Measurements from ENCODE around the gene CCDC92. TPM values are rescaled to one million over a fixed set of nuclear protein-coding genes. Genes with fewer than 3 reads are reported as not detected.

Gene CCDC92
- total RNA-seq, 1 experiment from 2014 or later = 16.8 TPM

DNA sequence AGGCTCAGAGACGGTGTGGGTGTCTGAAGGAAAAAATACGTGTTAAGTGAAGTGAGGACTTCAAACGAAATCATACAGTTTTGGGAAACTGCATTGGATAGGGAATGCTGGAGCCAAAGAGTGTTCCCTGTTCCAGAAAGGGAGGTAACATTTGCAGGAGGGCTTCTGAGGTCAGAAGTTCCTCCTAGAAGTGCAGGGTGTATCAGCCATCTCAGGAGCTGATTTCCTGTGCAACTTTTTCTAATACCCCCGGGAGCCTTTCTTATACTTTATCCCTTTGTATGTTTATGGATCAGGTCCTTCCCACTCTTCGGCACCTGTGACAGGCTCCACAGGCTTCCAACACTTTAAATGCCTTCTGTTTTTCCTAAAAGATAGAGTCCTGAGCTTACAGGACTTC is 25.3 kb upstream of the CCDC92 start:
- BruUV-seq (replicated peaks) = no TSS peak
- ChIA-PET CTCF (no interaction called here), POLR2A (no interaction called here)
- Histone ChIP-seq H3K36me3 (ENCODE audit: control insufficient read depth, insufficient read depth, low read length) (peaks cover 6% of the 10 kb centered on the region), H3K4me1 (no peaks in the 10 kb centered on the region), H3K9me3 (no peaks in the 10 kb centered on the region), H3K27me3 (replicated peaks; ENCODE audit: control insufficient read depth, insufficient read depth, low read length) (no peaks in the 10 kb centered on the region), H3K4me3 (ENCODE audit: low read depth, low read length) (no peak overlapping the region)
- DNase-seq = no peak
- no peak overlapping the region for H3K4me3 Mint-ChIP-seq (ENCODE audit: unreplicated experiment)
- H3K9me3 Mint-ChIP-seq (ENCODE audit: unreplicated experiment) = no peaks in the 10 kb centered on the region
- no peak overlapping the region for H3K27ac Mint-ChIP-seq (ENCODE audit: unreplicated experiment)
- H3K27me3 Mint-ChIP-seq (ENCODE audit: insufficient read depth, unreplicated experiment) = no peaks in the 10 kb centered on the region
- H3K36me3 Mint-ChIP-seq (ENCODE audit: insufficient read depth, unreplicated experiment) = peaks cover 11% of the 10 kb centered on the region
- intact Hi-C loops (cut with micrococcal nuclease; ENCODE audit: unreplicated experiment) = no loop called here
- H3K4me1 Mint-ChIP-seq (ENCODE audit: low read depth, unreplicated experiment) = no peaks in the 10 kb centered on the region
- TF ChIP-seq, protein P1, sequence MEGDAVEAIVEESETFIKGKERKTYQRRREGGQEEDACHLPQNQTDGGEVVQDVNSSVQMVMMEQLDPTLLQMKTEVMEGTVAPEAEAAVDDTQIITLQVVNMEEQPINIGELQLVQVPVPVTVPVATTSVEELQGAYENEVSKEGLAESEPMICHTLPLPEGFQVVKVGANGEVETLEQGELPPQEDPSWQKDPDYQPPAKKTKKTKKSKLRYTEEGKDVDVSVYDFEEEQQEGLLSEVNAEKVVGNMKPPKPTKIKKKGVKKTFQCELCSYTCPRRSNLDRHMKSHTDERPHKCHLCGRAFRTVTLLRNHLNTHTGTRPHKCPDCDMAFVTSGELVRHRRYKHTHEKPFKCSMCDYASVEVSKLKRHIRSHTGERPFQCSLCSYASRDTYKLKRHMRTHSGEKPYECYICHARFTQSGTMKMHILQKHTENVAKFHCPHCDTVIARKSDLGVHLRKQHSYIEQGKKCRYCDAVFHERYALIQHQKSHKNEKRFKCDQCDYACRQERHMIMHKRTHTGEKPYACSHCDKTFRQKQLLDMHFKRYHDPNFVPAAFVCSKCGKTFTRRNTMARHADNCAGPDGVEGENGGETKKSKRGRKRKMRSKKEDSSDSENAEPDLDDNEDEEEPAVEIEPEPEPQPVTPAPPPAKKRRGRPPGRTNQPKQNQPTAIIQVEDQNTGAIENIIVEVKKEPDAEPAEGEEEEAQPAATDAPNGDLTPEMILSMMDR (IDR thresholded peaks at IDR 0.05; ENCODE audit: insufficient read depth in 1 of 2, low read depth in 1 of 2, low read length in 1 of 2, severe bottlenecking in 1 of 2, unreplicated experiment in 1 of 2) = no peak

DNA sequence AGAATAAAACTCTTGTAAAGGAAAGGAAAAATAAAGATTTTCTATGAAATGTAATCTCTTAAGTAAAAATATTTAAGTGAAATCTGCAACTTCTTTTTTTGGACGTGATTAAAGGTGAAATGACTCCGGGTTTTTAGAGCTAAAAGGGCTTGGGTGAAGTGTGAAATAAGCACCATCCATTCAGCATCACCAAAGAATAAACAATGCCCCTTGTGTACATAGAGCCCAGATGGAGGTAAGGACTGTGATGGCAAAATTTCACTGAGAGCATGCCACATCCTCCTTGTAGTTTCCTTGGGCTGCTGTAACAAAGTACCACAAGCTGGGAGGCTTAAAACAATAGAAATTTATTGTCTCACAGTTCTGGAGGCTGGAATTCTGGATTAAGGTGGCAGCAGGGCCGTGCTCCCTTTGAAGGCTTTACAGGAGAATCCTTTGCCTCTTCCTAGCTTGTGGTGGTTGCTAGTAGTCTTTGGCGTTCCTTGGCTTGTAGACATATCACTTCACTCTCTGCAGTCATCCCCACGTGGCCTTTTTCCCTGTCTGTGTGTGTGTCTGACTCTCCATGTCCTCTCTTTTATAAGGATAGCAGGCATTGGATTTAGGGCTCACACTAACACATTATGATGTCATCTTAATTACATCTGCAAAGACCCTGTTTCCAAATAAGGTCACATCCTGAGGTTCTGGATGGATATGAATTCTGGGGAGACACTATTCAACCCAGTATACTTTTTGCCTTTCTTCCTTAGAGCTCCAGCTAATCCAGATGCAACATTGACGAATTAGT is 24.6 kb upstream of the CCDC92 start:
- H3K27ac Mint-ChIP-seq (ENCODE audit: unreplicated experiment) = no peak overlapping the region
- BruUV-seq (replicated peaks) = no TSS peak
- H3K27me3 Mint-ChIP-seq (ENCODE audit: insufficient read depth, unreplicated experiment) = no peaks in the 10 kb centered on the region
- CTCF ChIA-PET = no interaction called here
- Histone ChIP-seq H3K4me3 (ENCODE audit: low read depth, low read length) (no peak overlapping the region), H3K27me3 (replicated peaks; ENCODE audit: control insufficient read depth, insufficient read depth, low read length) (no peaks in the 10 kb centered on the region), H3K9me3 (no peaks in the 10 kb centered on the region), H3K4me1 (no peaks in the 10 kb centered on the region), H3K36me3 (ENCODE audit: control insufficient read depth, insufficient read depth, low read length) (peaks cover 6% of the 10 kb centered on the region)
- peaks cover 18% of the 10 kb centered on the region for H3K36me3 Mint-ChIP-seq (ENCODE audit: insufficient read depth, unreplicated experiment)
- H3K4me1 Mint-ChIP-seq (ENCODE audit: low read depth, unreplicated experiment) = no peaks in the 10 kb centered on the region
- intact Hi-C loops (cut with micrococcal nuclease; ENCODE audit: unreplicated experiment) = no loop called here
- H3K9me3 Mint-ChIP-seq (ENCODE audit: unreplicated experiment) = no peaks in the 10 kb centered on the region
- DNase-seq = no peak
- POLR2A ChIA-PET = no interaction called here
- no peak overlapping the region for H3K4me3 Mint-ChIP-seq (ENCODE audit: unreplicated experiment)
- TF ChIP-seq, protein P1 (IDR thresholded peaks at IDR 0.05; ENCODE audit: insufficient read depth in 1 of 2, low read depth in 1 of 2, low read length in 1 of 2, severe bottlenecking in 1 of 2, unreplicated experiment in 1 of 2) = no peak

DNA sequence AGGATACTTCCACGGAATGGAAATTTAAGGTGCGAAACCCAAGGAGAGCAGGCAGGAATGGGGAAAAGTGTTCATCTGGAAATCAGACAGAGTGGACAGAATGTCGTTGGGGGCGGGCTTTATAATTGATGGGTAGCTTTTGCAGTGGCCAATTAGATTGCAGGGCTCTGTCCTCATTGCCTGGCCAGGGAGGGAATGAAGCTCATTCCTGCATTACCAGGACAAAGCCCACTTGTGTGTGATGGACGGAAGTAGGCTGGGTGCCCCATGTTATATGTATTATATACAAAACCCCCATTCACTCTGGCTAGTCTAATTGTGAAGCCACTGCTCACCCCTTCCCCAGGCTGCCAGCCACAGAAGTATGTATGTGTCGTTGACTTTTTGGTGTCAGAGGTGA is 23.9 kb upstream of the CCDC92 start:
- TF ChIP-seq, protein P1 (IDR thresholded peaks at IDR 0.05; ENCODE audit: insufficient read depth in 1 of 2, low read depth in 1 of 2, low read length in 1 of 2, severe bottlenecking in 1 of 2, unreplicated experiment in 1 of 2) = no peak
- no peaks in the 10 kb centered on the region for H3K9me3 Mint-ChIP-seq (ENCODE audit: unreplicated experiment)
- H3K4me3 ChIP-seq (ENCODE audit: low read depth, low read length) = no peak overlapping the region
- no peaks in the 10 kb centered on the region for H3K27me3 ChIP-seq (replicated peaks; ENCODE audit: control insufficient read depth, insufficient read depth, low read length)
- intact Hi-C loops (cut with micrococcal nuclease; ENCODE audit: unreplicated experiment) = no loop called here
- peaks cover 24% of the 10 kb centered on the region for H3K36me3 Mint-ChIP-seq (ENCODE audit: insufficient read depth, unreplicated experiment)
- H3K27ac Mint-ChIP-seq (ENCODE audit: unreplicated experiment) = no peak overlapping the region
- H3K27me3 Mint-ChIP-seq (ENCODE audit: insufficient read depth, unreplicated experiment) = no peaks in the 10 kb centered on the region
- H3K4me3 Mint-ChIP-seq (ENCODE audit: unreplicated experiment) = no peak overlapping the region
- H3K9me3 ChIP-seq = no peaks in the 10 kb centered on the region
- H3K4me1 Mint-ChIP-seq (ENCODE audit: low read depth, unreplicated experiment) = no peaks in the 10 kb centered on the region
- H3K36me3 ChIP-seq (ENCODE audit: control insufficient read depth, insufficient read depth, low read length) = peaks cover 6% of the 10 kb centered on the region
- ChIA-PET CTCF (no interaction called here), POLR2A (no interaction called here)
- peaks cover 6% of the 10 kb centered on the region for H3K4me1 ChIP-seq
- DNase-seq = no peak
- no TSS peak for BruUV-seq (replicated peaks)
